ENCODE data around the gene LENG9. TPM values are rescaled to one million over a fixed set of nuclear protein-coding genes. Genes with fewer than 3 reads are reported as not detected.

The LENG9 gene
- total and polyA plus RNA-seq, 2 of the 13 experiments (the other 11 are each of a cell fraction or from before 2014, with no cell fraction given), result 0.75 to 2.9 TPM

DNA sequence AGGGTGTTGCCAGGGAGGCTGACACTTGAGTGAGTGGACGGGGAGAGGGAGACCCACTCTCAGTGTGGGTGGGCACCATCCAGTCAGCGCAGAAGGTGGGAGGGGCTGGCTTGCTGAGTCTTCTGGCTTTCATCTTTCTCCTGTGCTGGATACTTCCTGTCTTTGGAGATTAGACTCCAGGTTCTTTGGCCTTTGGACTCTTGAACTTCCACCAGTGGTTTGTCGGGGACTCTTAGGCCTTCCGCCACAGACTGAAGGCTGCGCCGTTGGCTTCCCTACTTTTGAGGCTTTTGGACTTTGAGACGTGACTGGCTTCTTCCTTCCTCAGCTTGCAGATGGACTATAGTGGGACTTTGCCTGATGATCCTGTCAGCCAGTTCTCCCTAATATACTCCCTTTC lies 18.8 kb downstream of the LENG9 start (continued):
- TF ChIP-seq RAD21 (CRISPR knock-in tag; IDR thresholded peaks at IDR 0.05), result no peak
- TF ChIP-seq, protein P1, sequence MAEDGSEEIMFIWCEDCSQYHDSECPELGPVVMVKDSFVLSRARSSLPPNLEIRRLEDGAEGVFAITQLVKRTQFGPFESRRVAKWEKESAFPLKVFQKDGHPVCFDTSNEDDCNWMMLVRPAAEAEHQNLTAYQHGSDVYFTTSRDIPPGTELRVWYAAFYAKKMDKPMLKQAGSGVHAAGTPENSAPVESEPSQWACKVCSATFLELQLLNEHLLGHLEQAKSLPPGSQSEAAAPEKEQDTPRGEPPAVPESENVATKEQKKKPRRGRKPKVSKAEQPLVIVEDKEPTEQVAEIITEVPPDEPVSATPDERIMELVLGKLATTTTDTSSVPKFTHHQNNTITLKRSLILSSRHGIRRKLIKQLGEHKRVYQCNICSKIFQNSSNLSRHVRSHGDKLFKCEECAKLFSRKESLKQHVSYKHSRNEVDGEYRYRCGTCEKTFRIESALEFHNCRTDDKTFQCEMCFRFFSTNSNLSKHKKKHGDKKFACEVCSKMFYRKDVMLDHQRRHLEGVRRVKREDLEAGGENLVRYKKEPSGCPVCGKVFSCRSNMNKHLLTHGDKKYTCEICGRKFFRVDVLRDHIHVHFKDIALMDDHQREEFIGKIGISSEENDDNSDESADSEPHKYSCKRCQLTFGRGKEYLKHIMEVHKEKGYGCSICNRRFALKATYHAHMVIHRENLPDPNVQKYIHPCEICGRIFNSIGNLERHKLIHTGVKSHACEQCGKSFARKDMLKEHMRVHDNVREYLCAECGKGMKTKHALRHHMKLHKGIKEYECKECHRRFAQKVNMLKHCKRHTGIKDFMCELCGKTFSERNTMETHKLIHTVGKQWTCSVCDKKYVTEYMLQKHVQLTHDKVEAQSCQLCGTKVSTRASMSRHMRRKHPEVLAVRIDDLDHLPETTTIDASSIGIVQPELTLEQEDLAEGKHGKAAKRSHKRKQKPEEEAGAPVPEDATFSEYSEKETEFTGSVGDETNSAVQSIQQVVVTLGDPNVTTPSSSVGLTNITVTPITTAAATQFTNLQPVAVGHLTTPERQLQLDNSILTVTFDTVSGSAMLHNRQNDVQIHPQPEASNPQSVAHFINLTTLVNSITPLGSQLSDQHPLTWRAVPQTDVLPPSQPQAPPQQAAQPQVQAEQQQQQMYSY (CRISPR knock-in tag; IDR thresholded peaks at IDR 0.05), result no peak
- TF ChIP-seq, protein P2, sequence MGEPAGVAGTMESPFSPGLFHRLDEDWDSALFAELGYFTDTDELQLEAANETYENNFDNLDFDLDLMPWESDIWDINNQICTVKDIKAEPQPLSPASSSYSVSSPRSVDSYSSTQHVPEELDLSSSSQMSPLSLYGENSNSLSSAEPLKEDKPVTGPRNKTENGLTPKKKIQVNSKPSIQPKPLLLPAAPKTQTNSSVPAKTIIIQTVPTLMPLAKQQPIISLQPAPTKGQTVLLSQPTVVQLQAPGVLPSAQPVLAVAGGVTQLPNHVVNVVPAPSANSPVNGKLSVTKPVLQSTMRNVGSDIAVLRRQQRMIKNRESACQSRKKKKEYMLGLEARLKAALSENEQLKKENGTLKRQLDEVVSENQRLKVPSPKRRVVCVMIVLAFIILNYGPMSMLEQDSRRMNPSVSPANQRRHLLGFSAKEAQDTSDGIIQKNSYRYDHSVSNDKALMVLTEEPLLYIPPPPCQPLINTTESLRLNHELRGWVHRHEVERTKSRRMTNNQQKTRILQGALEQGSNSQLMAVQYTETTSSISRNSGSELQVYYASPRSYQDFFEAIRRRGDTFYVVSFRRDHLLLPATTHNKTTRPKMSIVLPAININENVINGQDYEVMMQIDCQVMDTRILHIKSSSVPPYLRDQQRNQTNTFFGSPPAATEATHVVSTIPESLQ (CRISPR knock-in tag; conservative IDR thresholded peaks at IDR 0.05), result no peak
- no peak for TF ChIP-seq GTF3A (CRISPR knock-in tag; conservative IDR thresholded peaks at IDR 0.05)
- no peak for TF ChIP-seq ZNF44 (CRISPR knock-in tag; IDR thresholded peaks at IDR 0.05)
- peak; percentile 69 for TF ChIP-seq HNF4A (CRISPR knock-in tag; IDR thresholded peaks at IDR 0.05)
- no peak for TF ChIP-seq RBM22 (optimal IDR thresholded peaks at IDR 0.05; ENCODE audit: low read length)
- no peak for TF ChIP-seq YEATS2 (CRISPR knock-in tag; IDR thresholded peaks at IDR 0.05; ENCODE audit: borderline replicate concordance)
- 0 out of 2 replicates have a peak, but pooled peaks have one; percentile 22 for TF ChIP-seq SAP130 (CRISPR knock-in tag; IDR thresholded peaks at IDR 0.05; ENCODE audit: low read depth)
- TF ChIP-seq STAT5B (CRISPR knock-in tag; IDR thresholded peaks at IDR 0.05), result no peak
- TF ChIP-seq, protein P3, sequence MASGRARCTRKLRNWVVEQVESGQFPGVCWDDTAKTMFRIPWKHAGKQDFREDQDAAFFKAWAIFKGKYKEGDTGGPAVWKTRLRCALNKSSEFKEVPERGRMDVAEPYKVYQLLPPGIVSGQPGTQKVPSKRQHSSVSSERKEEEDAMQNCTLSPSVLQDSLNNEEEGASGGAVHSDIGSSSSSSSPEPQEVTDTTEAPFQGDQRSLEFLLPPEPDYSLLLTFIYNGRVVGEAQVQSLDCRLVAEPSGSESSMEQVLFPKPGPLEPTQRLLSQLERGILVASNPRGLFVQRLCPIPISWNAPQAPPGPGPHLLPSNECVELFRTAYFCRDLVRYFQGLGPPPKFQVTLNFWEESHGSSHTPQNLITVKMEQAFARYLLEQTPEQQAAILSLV (CRISPR knock-in tag; IDR thresholded peaks at IDR 0.05; ENCODE audit: borderline replicate concordance), result no peak
- TF ChIP-seq HDAC6 (IDR thresholded peaks at IDR 0.05; ENCODE audit: low read depth, low read length), result no peak
- TF ChIP-seq PRMT3 (CRISPR knock-in tag; IDR thresholded peaks at IDR 0.05; ENCODE audit: borderline replicate concordance, low read depth), result no peak
- TF ChIP-seq, protein P4, sequence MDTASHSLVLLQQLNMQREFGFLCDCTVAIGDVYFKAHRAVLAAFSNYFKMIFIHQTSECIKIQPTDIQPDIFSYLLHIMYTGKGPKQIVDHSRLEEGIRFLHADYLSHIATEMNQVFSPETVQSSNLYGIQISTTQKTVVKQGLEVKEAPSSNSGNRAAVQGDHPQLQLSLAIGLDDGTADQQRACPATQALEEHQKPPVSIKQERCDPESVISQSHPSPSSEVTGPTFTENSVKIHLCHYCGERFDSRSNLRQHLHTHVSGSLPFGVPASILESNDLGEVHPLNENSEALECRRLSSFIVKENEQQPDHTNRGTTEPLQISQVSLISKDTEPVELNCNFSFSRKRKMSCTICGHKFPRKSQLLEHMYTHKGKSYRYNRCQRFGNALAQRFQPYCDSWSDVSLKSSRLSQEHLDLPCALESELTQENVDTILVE (CRISPR knock-in tag; IDR thresholded peaks at IDR 0.05), result no peak
- no peak for TF ChIP-seq ZNF652 (CRISPR knock-in tag; IDR thresholded peaks at IDR 0.05; ENCODE audit: borderline replicate concordance, low read depth)
- no peak for TF ChIP-seq REL (CRISPR knock-in tag; conservative IDR thresholded peaks at IDR 0.05)
- no peak for TF ChIP-seq ZNF776 (CRISPR knock-in tag; IDR thresholded peaks at IDR 0.05)

All from HepG2 (cell line).